HUES64 (cell line): ENCODE results near the gene GAS7.
"Not testable (repeated sequence)": the region's sequence is repeated elsewhere in the genome, so short reads cannot be mapped to it uniquely, and the experiment has no call there.

Experiments used
- H3K27ac ChIP-seq: 2 replicates; pipeline ENCODE4 v1.7.0; 2013; ENCODE audit warnings: low read depth, low read length, inconsistent platforms
- H3K27me3 ChIP-seq: 2 replicates; pipeline ENCODE4 v1.6.1; 2013; ENCODE audit warnings: mild to moderate bottlenecking, low read length; ENCODE audit not compliant: insufficient read depth
- H3K36me3 ChIP-seq: 2 replicates; pipeline ENCODE4 v1.6.1; 2013; ENCODE audit warnings: mild to moderate bottlenecking, low read length; ENCODE audit not compliant: insufficient read depth
- H3K4me1 ChIP-seq: 2 replicates; pipeline ENCODE4 v1.6.1; 2013; ENCODE audit warnings: mild to moderate bottlenecking, low read length, moderate library complexity; ENCODE audit not compliant: insufficient read depth
- H3K4me3 ChIP-seq: 2 replicates; pipeline ENCODE4 v1.5.1; 2013; ENCODE audit warnings: mild to moderate bottlenecking, low read length, moderate library complexity
- H3K9ac ChIP-seq: 2 replicates; pipeline ENCODE4 v1.6.1; 2013; ENCODE audit warnings: mild to moderate bottlenecking, low read depth, low read length
- H3K9me3 ChIP-seq: 2 replicates; pipeline ENCODE4 v1.6.1; 2013; ENCODE audit warnings: low read depth, low read length; ENCODE audit not compliant: insufficient read depth
- WGBS: fragments of 150-250, 120-280 bp; methylation state at CpG from one replicate; pipeline ENCODE4 v1.1.7; 2013; ENCODE audit warnings: missing lambda C conversion rate; 5-methylcytosine and 5-hydroxymethylcytosine counted together

GAS7 gene

GRCh38 chr17:9935408-9935807, 263.0 kb downstream of the GAS7 start:
- Histone ChIP-seq H3K4me1 (no peaks in the 10 kb centered on the region), H3K9ac (no peak overlapping the region), H3K27me3 (no peaks in the 10 kb centered on the region), H3K27ac (no peak overlapping the region), H3K4me3 (no peak overlapping the region), H3K36me3 (no peaks in the 10 kb centered on the region), H3K9me3 (peaks cover 4% of the 10 kb centered on the region; the same call in 1 of the 2 replicates)
- WGBS = 93% methylated on average over 6 of the region's 6 CpGs

GRCh38 chr17:9934331-9934730, 264.1 kb downstream of the GAS7 start:
- no peak overlapping the region for H3K4me3 ChIP-seq
- no peaks in the 10 kb centered on the region for H3K36me3 ChIP-seq
- H3K9me3 ChIP-seq = peaks cover 4% of the 10 kb centered on the region; the same call in 1 of the 2 replicates
- H3K27me3 ChIP-seq = no peaks in the 10 kb centered on the region
- H3K9ac ChIP-seq = no peak overlapping the region
- no peaks in the 10 kb centered on the region for H3K4me1 ChIP-seq
- whole genome bisulfite sequencing = 96% methylated on average over 7 of the region's 7 CpGs
- no peak overlapping the region for H3K27ac ChIP-seq

GRCh38 chr17:9932491-9932890, 265.9 kb downstream of the GAS7 start:
- H3K27ac ChIP-seq = no peak overlapping the region
- no peaks in the 10 kb centered on the region for H3K36me3 ChIP-seq
- WGBS = 95% methylated on average over 2 of the region's 2 CpGs
- no peaks in the 10 kb centered on the region for H3K27me3 ChIP-seq
- H3K9ac ChIP-seq = no peak overlapping the region
- H3K4me1 ChIP-seq = no peaks in the 10 kb centered on the region
- no peak overlapping the region for H3K4me3 ChIP-seq
- no peaks in the 10 kb centered on the region for H3K9me3 ChIP-seq

GRCh38 chr17:9931144-9931741, 267.2 kb downstream of the GAS7 start:
- no peak overlapping the region for H3K27ac ChIP-seq
- H3K4me3 ChIP-seq = no peak overlapping the region
- 81% methylated on average over 12 of the region's 12 CpGs for whole genome bisulfite sequencing
- no peak overlapping the region for H3K9ac ChIP-seq
- H3K9me3 ChIP-seq = no peaks in the 10 kb centered on the region
- H3K4me1 ChIP-seq = no peaks in the 10 kb centered on the region
- no peaks in the 10 kb centered on the region for H3K27me3 ChIP-seq
- no peaks in the 10 kb centered on the region for H3K36me3 ChIP-seq

- Histone ChIP-seq H3K27ac (no peak overlapping the region), H3K9me3 (no peaks in the 10 kb centered on the region), H3K4me3 (no peak overlapping the region), H3K27me3 (no peaks in the 10 kb centered on the region), H3K36me3 (no peaks in the 10 kb centered on the region), H3K4me1 (no peaks in the 10 kb centered on the region), H3K9ac (no peak overlapping the region)
- 86% methylated on average over 8 of the region's 8 CpGs for WGBS
Observed at GRCh38 chr17:9929871-9930270, 268.5 kb downstream of the GAS7 start.

GRCh38 chr17:9928601-9929333, 269.6 kb downstream of the GAS7 start:
- H3K4me3 ChIP-seq = no peak overlapping the region
- no peaks in the 10 kb centered on the region for H3K36me3 ChIP-seq
- 62% methylated on average over 13 of the region's 13 CpGs for WGBS
- no peak overlapping the region for H3K9ac ChIP-seq
- no peak overlapping the region for H3K27ac ChIP-seq
- no peaks in the 10 kb centered on the region for H3K4me1 ChIP-seq
- no peaks in the 10 kb centered on the region for H3K27me3 ChIP-seq
- H3K9me3 ChIP-seq = no peaks in the 10 kb centered on the region

- H3K9ac ChIP-seq = no peak overlapping the region
- H3K36me3 ChIP-seq = no peaks in the 10 kb centered on the region
- WGBS = 92% methylated on average over 21 of the region's 21 CpGs
- no peak overlapping the region for H3K27ac ChIP-seq
- H3K4me3 ChIP-seq = no peak overlapping the region
- no peaks in the 10 kb centered on the region for H3K4me1 ChIP-seq
- H3K9me3 ChIP-seq = no peaks in the 10 kb centered on the region
- no peaks in the 10 kb centered on the region for H3K27me3 ChIP-seq
Observed at GRCh38 chr17:9926150-9926804, 272.1 kb downstream of the GAS7 start.

GRCh38 chr17:9925457-9925856, 272.9 kb downstream of the GAS7 start:
- WGBS = 94% methylated on average over 11 of the region's 11 CpGs

GRCh38 chr17:9924735-9925191, 273.6 kb downstream of the GAS7 start:
- no peaks in the 10 kb centered on the region for H3K36me3 ChIP-seq
- 46% methylated on average over 6 of the region's 6 CpGs for WGBS
- H3K9ac ChIP-seq = no peak overlapping the region
- H3K27ac ChIP-seq = no peak overlapping the region
- no peak overlapping the region for H3K4me3 ChIP-seq
- H3K27me3 ChIP-seq = no peaks in the 10 kb centered on the region
- no peaks in the 10 kb centered on the region for H3K9me3 ChIP-seq
- no peaks in the 10 kb centered on the region for H3K4me1 ChIP-seq

More at GRCh38 chr17:9925457-9925856, 272.9 kb downstream of the GAS7 start:
- Histone ChIP-seq H3K36me3 (no peaks in the 10 kb centered on the region), H3K27ac (no peak overlapping the region), H3K4me1 (no peaks in the 10 kb centered on the region), H3K27me3 (no peaks in the 10 kb centered on the region), H3K9me3 (no peaks in the 10 kb centered on the region), H3K9ac (no peak overlapping the region), H3K4me3 (no peak overlapping the region)

- Histone ChIP-seq H3K9ac (no peak overlapping the region), H3K9me3 (no peaks in the 10 kb centered on the region), H3K27me3 (no peaks in the 10 kb centered on the region), H3K36me3 (no peaks in the 10 kb centered on the region), H3K4me1 (no peaks in the 10 kb centered on the region), H3K27ac (no peak overlapping the region), H3K4me3 (no peak overlapping the region)
- WGBS = 92% methylated on average over 12 of the region's 14 CpGs
Observed at GRCh38 chr17:9922012-9922848, 276.2 kb downstream of the GAS7 start.

GRCh38 chr17:9921216-9921615, 277.2 kb downstream of the GAS7 start:
- not testable (repeated sequence) for H3K9ac ChIP-seq, H3K27ac ChIP-seq, H3K4me3 ChIP-seq, H3K9me3 ChIP-seq, H3K36me3 ChIP-seq, H3K27me3 ChIP-seq, H3K4me1 ChIP-seq
- WGBS = 92% methylated on average over 13 of the region's 13 CpGs
